GM12872 (cell line): ENCODE measurements around the gene P4HB.

Source experiments
- CTCF ChIP-seq: IDR thresholded peaks from 3 replicates; pipeline ENCODE4 v1.5.1; 2011; ENCODE audit warnings: low read depth, mild to moderate bottlenecking, low read length, moderate library complexity; ENCODE audit not compliant: insufficient read depth

P4HB gene

GRCh38 chr17:81801327-81801726 is 59.0 kb downstream of the P4HB start:
- no peak for TF ChIP-seq CTCF

- no peak for TF ChIP-seq CTCF
Observed at GRCh38 chr17:81794509-81794908, 65.8 kb downstream of the P4HB start.

- no peak for TF ChIP-seq CTCF
Observed at GRCh38 chr17:81794074-81794476, 66.3 kb downstream of the P4HB start.
